Suprapubic skin (tissue), 4 donors: Measurements from ENCODE around the gene AKAP3. TPM values are rescaled to one million over a fixed set of nuclear protein-coding genes. Genes with fewer than 3 reads are reported as not detected.

Source experiments
- DNase-seq, 2 donors: peaks; one replicate each; pipeline ENCODE4 v3.0.0-alpha.2; 2019; ENCODE audit warnings: low spot score in 2 of 2
- H3K27ac ChIP-seq: fragments of 200-600 bp; sonication (generic); one replicate; pipeline ENCODE4 v1.5.1; 2019
- H3K27me3 ChIP-seq: fragments of 200-600 bp; sonication (generic); one replicate; pipeline ENCODE4 v1.5.1; 2019
- H3K36me3 ChIP-seq: fragments of 200-600 bp; sonication (generic); one replicate; pipeline ENCODE4 v1.5.1; 2019
- H3K4me1 ChIP-seq: fragments of 200-600 bp; sonication (generic); one replicate; pipeline ENCODE4 v1.5.1; 2019
- H3K4me3 ChIP-seq: fragments of 200-600 bp; sonication (generic); one replicate; pipeline ENCODE4 v1.5.1; 2019; ENCODE audit warnings: mild to moderate bottlenecking
- H3K9me3 ChIP-seq: fragments of 200-600 bp; sonication (generic); one replicate; pipeline ENCODE4 v1.5.1; 2019
- EP300 ChIP-seq: sonication (generic); formaldehyde crosslinking; IDR thresholded peaks from one replicate; pipeline ENCODE4 v1.6.1; 2017; ENCODE audit warnings: antibody characterized with exemption
- POLR2A ChIP-seq, 2 donors: fragments of 450-650 bp; IDR thresholded peaks; one replicate each; pipeline ENCODE4 v1.6.1; 2017; ENCODE audit warnings: antibody characterized with exemption in 2 of 2, mild to moderate bottlenecking in 2 of 2, moderate library complexity in 2 of 2
- POLR2AphosphoS5 ChIP-seq, 3 donors: sonication (generic); formaldehyde crosslinking; IDR thresholded peaks; one replicate each; pipeline ENCODE4 v1.6.1; 2017; ENCODE audit warnings: antibody characterized with exemption in 3 of 3
- WGBS: methylation state at CpG from one replicate; pipeline ENCODE4 v1.1.5; 2018; 5-methylcytosine and 5-hydroxymethylcytosine counted together
- total RNA-seq, 4 donors: library from RNA; depleted of rRNA; stranded (reverse); fragments of >200 nt; gene quantifications; one replicate each; pipeline ENCODE4 v1.1.0, GENCODE V29; 2016
- TF ChIP-seq, protein P1 (sequence below), 2 donors: fragments of 200-600 bp in 1 of 2; fragments of 450-650 bp in 1 of 2; sonication (generic) in 1 of 2; IDR thresholded peaks; one replicate each; pipeline ENCODE4 v1.5.1; 2016 to 2019; ENCODE audit warnings: antibody characterized with exemption in 2 of 2, mild to moderate bottlenecking in 1 of 2, moderate library complexity in 1 of 2

The AKAP3 gene
- total RNA-seq, 4 donors from 2014 or later = 1.2 to 1.9 (median 1.5) TPM

- Histone ChIP-seq H3K27me3 (no peaks in the 10 kb centered on the region), H3K27ac (peak overlapping the region; percentile 91), H3K9me3 (no peaks in the 10 kb centered on the region), H3K4me1 (peaks cover 31% of the 10 kb centered on the region), H3K36me3 (no peaks in the 10 kb centered on the region), H3K4me3 (peak overlapping the region; percentile 88)
- TF ChIP-seq POLR2AphosphoS5 (IDR thresholded peaks at IDR 0.05) = no peak
- no peak for TF ChIP-seq EP300
- no peak for TF ChIP-seq POLR2A (IDR thresholded peaks at IDR 0.05)
- TF ChIP-seq, protein P1, sequence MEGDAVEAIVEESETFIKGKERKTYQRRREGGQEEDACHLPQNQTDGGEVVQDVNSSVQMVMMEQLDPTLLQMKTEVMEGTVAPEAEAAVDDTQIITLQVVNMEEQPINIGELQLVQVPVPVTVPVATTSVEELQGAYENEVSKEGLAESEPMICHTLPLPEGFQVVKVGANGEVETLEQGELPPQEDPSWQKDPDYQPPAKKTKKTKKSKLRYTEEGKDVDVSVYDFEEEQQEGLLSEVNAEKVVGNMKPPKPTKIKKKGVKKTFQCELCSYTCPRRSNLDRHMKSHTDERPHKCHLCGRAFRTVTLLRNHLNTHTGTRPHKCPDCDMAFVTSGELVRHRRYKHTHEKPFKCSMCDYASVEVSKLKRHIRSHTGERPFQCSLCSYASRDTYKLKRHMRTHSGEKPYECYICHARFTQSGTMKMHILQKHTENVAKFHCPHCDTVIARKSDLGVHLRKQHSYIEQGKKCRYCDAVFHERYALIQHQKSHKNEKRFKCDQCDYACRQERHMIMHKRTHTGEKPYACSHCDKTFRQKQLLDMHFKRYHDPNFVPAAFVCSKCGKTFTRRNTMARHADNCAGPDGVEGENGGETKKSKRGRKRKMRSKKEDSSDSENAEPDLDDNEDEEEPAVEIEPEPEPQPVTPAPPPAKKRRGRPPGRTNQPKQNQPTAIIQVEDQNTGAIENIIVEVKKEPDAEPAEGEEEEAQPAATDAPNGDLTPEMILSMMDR (IDR thresholded peaks at IDR 0.05) = no peak
- DNase-seq = no peak
- WGBS = 29% methylated on average over 4 of the region's 4 CpGs
Observed at GRCh38 chr12:4648104-4648500, 749 bp downstream of the AKAP3 start.

- no peaks in the 10 kb centered on the region for H3K27me3 ChIP-seq
- WGBS = 97% methylated on average over 1 of the region's 1 CpG
- no peak overlapping the region for H3K27ac ChIP-seq
- H3K4me1 ChIP-seq = peaks cover 15% of the 10 kb centered on the region
- H3K9me3 ChIP-seq = no peaks in the 10 kb centered on the region
- DNase-seq = no peak
- no peaks in the 10 kb centered on the region for H3K36me3 ChIP-seq
- H3K4me3 ChIP-seq = no peak overlapping the region
- TF ChIP-seq EP300 (no peak), POLR2AphosphoS5 (IDR thresholded peaks at IDR 0.05) (no peak), POLR2A (IDR thresholded peaks at IDR 0.05) (no peak)
- TF ChIP-seq, protein P1 (IDR thresholded peaks at IDR 0.05) = no peak
Observed at GRCh38 chr12:4645023-4645422, 3.8 kb downstream of the AKAP3 start.

- no peaks in the 10 kb centered on the region for H3K36me3 ChIP-seq
- H3K27me3 ChIP-seq = no peaks in the 10 kb centered on the region
- peaks cover 9% of the 10 kb centered on the region for H3K4me1 ChIP-seq
- DNase-seq = no peak
- WGBS = 85% methylated on average over 6 of the region's 6 CpGs
- no peak overlapping the region for H3K27ac ChIP-seq
- no peaks in the 10 kb centered on the region for H3K9me3 ChIP-seq
- TF ChIP-seq, protein P1 (IDR thresholded peaks at IDR 0.05) = no peak
- TF ChIP-seq POLR2A (IDR thresholded peaks at IDR 0.05) (no peak), EP300 (no peak), POLR2AphosphoS5 (IDR thresholded peaks at IDR 0.05) (no peak)
- no peak overlapping the region for H3K4me3 ChIP-seq
Observed at GRCh38 chr12:4643747-4644146, 5.1 kb downstream of the AKAP3 start.

DNA sequence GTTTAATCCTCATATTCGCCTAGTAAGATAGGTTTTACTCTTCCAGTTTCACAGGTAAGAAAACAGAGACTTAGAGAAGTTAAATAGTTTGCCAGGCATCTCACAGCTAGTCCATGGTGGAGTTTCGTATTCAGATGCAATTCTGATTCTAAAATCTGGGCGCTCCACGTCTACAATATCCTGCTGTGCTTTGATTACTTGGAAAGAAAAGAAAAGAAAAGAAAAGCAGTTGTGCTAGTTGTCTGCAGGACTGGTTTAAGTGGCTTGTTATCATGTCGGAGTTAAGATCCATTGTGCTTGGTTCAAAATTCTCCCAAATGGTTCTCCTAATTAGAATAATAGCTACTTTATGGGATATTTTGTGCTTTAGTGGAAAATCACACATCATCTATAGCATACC lies 18.6 kb downstream of the AKAP3 start:
- H3K4me3 ChIP-seq = no peak overlapping the region
- no peaks in the 10 kb centered on the region for H3K9me3 ChIP-seq
- no peak for TF ChIP-seq EP300
- no peak for TF ChIP-seq POLR2AphosphoS5 (IDR thresholded peaks at IDR 0.05)
- no peak for TF ChIP-seq POLR2A (IDR thresholded peaks at IDR 0.05)
- TF ChIP-seq, protein P1 (IDR thresholded peaks at IDR 0.05) = no peak
- WGBS = 62% methylated on average over 5 of the region's 5 CpGs
- H3K27ac ChIP-seq = no peak overlapping the region
- no peaks in the 10 kb centered on the region for H3K27me3 ChIP-seq
- no peaks in the 10 kb centered on the region for H3K36me3 ChIP-seq
- H3K4me1 ChIP-seq = no peaks in the 10 kb centered on the region
- DNase-seq = no peak

DNA sequence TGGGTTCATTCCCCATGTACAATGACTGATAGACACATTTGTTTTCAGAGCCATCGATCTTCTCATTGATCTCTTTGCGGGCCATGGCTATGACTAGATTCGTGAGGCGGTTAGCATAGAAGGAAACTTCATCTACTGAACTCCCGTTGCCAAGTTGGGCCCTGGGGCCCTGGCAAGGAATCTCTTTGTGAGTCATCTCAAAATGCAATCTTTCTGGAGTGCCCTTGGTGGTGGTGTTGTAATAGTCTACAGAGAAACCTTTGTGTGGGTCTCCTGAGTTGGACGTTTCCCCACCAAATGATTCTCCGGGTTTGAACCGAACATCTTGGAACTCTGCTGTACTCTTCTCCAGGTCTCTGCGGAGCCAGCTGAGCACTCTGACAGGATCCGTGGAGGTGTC lies 20.4 kb downstream of the AKAP3 start:
- no peak for DNase-seq
- 67% methylated on average over 10 of the region's 10 CpGs for WGBS
- TF ChIP-seq, protein P1 (IDR thresholded peaks at IDR 0.05) = no peak
- TF ChIP-seq POLR2AphosphoS5 (IDR thresholded peaks at IDR 0.05) (no peak), EP300 (no peak)

More for the DNA sequence above, 20.4 kb downstream of the AKAP3 start:
- H3K36me3 ChIP-seq = no peaks in the 10 kb centered on the region
- H3K27me3 ChIP-seq = no peaks in the 10 kb centered on the region
- H3K4me3 ChIP-seq = no peak overlapping the region
- H3K9me3 ChIP-seq = no peaks in the 10 kb centered on the region
- no peaks in the 10 kb centered on the region for H3K4me1 ChIP-seq
- no peak overlapping the region for H3K27ac ChIP-seq
